Stimulated activated CD8-positive, alpha-beta memory T cell treated with anti-CD3 and anti-CD28 coated beads, Interleukin-12 subunit alpha, Interleukin-12 subunit beta, amount 100 ng/mL, for 24 hours (primary cell): ENCODE data around the gene SDHB.

Experiments
- DNase-seq: peaks from one replicate; pipeline ENCODE4 v3.0.0-alpha.2; 2020; ENCODE audit errors: extremely low read depth

Gene SDHB

GRCh38 chr1:17012775-17013490 lies 40.9 kb downstream of the SDHB start:
- no peak for DNase-seq

- DNase-seq, result peak; percentile 66
Observed at GRCh38 chr1:17011439-17012307, 42.2 kb downstream of the SDHB start, which contains the start of gene ATP13A2. TSS of gene ATP13A2 (minus strand) at chr1:17011928. CDS start at chr1:17011738, 190 bp downstream.

GRCh38 chr1:17011092-17011438 lies 42.8 kb downstream of the SDHB start:
- DNase-seq, result no peak

GRCh38 chr1:17009706-17010105 lies 44.1 kb downstream of the SDHB start:
- no peak for DNase-seq

GRCh38 chr1:17008208-17008855 lies 45.5 kb downstream of the SDHB start:
- no peak for DNase-seq

- no peak for DNase-seq
Observed at GRCh38 chr1:17007121-17007520, 46.7 kb downstream of the SDHB start.

GRCh38 chr1:17005365-17005740 lies 48.5 kb downstream of the SDHB start:
- DNase-seq, result no peak

GRCh38 chr1:17004466-17005364 lies 49.1 kb downstream of the SDHB start:
- no peak for DNase-seq

- no peak for DNase-seq
Observed at GRCh38 chr1:17002524-17002902, 51.3 kb downstream of the SDHB start.

- no peak for DNase-seq
Observed at GRCh38 chr1:17001760-17002523, 51.9 kb downstream of the SDHB start.

- DNase-seq, result no peak
Observed at GRCh38 chr1:16999863-17000262, 54.0 kb downstream of the SDHB start.

GRCh38 chr1:16998589-16998988 lies 55.2 kb downstream of the SDHB start:
- no peak for DNase-seq

GRCh38 chr1:16996845-16997244 lies 57.0 kb downstream of the SDHB start:
- no peak for DNase-seq

- DNase-seq, result no peak
Observed at GRCh38 chr1:16993521-16994038, 60.3 kb downstream of the SDHB start.

- DNase-seq, result no peak
Observed at GRCh38 chr1:16992675-16993074, 61.2 kb downstream of the SDHB start.

- no peak for DNase-seq
Observed at GRCh38 chr1:16992102-16992501, 61.7 kb downstream of the SDHB start.

- no peak for DNase-seq
Observed at GRCh38 chr1:16991571-16991970, 62.3 kb downstream of the SDHB start.

- DNase-seq, result no peak
Observed at GRCh38 chr1:16989676-16990391, 64.0 kb downstream of the SDHB start.

GRCh38 chr1:16988210-16988609 lies 65.6 kb downstream of the SDHB start:
- no peak for DNase-seq

- no peak for DNase-seq
Observed at GRCh38 chr1:16986962-16987361, 66.9 kb downstream of the SDHB start.
